ENCODE measurements around the gene SPRED2.
"Not testable (repeated sequence)": the region's sequence is repeated elsewhere in the genome, so short reads cannot be mapped to it uniquely, and the experiment has no call there.

The SPRED2 gene

DNA sequence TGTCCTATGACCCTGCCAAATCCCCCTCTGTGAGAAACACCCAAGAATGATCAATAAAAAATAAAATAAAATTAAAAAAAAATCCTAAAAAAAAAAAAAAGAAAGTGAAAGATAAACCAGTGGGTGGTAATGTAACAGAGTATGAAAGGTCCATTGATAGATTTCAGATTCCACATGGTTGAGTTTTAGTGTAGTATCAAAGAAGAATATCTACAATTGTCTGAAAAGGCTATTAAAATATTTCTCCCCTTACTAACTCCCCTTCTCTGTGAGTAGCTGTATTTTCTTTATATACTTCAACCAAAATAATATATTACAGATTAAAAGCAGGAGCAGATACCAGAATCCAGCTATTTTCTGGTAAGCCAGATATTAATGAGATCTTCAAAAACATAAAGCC, 92.8 kb downstream of the SPRED2 start:
- H3K27ac ChIP-seq, result no peak overlapping the region
- TF ChIP-seq, protein P1, sequence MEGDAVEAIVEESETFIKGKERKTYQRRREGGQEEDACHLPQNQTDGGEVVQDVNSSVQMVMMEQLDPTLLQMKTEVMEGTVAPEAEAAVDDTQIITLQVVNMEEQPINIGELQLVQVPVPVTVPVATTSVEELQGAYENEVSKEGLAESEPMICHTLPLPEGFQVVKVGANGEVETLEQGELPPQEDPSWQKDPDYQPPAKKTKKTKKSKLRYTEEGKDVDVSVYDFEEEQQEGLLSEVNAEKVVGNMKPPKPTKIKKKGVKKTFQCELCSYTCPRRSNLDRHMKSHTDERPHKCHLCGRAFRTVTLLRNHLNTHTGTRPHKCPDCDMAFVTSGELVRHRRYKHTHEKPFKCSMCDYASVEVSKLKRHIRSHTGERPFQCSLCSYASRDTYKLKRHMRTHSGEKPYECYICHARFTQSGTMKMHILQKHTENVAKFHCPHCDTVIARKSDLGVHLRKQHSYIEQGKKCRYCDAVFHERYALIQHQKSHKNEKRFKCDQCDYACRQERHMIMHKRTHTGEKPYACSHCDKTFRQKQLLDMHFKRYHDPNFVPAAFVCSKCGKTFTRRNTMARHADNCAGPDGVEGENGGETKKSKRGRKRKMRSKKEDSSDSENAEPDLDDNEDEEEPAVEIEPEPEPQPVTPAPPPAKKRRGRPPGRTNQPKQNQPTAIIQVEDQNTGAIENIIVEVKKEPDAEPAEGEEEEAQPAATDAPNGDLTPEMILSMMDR (conservative IDR thresholded peaks at IDR 0.05), result no peak

DNA sequence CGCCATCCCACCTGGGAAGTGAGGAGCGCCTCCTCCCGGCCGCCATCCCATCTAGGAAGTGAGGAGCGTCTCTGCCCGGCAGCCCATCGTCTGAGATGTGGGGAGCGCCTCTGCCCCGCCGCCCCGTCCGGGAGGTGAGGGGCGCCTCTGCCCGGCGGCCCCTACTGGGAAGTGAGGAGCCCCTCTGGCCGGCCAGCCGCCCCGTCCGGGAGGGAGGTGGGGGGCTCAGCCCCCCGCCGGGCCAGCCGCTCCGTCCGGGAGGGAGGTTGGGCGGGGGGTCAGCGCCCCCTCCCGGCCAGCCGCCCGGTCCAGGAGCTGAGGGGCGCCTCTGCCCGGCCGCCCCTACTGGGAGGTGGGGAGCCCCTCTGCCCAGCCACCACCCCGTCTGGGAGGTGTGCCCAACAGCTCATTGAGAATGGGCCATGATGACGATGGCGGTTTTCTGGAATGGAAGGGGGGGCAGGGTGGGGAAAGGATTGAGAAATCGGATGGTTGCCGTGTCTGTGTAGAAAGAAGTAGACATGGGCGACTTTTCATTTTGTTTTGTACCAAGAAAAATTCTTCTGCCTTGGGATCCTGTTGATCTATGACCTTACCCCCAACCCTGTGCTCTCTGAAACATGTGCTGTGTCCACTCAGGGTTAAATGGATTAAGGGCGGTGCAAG, 93.4 kb downstream of the SPRED2 start:
- not testable (repeated sequence) for H3K27ac ChIP-seq

DNA sequence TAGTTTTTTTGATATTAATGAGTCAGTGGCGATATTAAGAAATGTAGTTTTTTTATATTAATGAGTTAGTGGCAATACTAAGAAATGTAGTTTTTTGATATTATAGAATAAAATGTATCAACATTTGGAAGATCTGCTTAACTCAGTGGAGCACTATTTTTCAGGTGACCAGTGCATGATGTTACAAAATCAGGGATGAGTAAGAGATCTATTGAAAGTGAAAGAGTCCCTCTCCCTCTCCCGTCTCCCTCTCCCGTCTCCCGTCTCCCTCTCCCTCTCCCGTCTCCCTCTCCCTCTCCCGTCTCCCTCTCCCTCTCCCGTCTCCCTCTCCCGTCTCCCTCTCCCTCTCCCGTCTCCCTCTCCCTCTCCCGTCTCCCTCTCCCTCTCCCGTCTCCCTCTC, 94.5 kb downstream of the SPRED2 start:
- not testable (repeated sequence) for H3K27ac ChIP-seq

DNA sequence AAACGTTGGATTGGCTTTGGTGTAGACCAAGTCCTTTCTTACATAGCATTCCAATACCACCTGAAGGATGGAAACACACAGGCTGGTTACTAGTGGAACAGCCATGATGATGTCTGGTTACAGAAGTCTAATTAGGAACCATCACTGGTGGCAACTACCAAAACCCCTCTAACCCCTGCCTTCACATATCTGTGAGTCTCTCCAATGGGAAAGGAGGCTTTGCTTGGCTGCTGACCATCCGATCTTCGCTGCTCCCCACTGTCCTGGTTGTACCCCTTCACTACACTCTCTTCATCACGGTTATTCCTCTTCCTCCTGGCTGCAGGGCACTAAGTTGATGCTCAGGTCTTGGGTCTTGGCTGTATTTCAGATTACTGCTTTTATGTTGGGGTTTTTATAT, 97.7 kb downstream of the SPRED2 start:
- TF ChIP-seq, protein P1 (conservative IDR thresholded peaks at IDR 0.05), result no peak
- no peak overlapping the region for H3K27ac ChIP-seq

DNA sequence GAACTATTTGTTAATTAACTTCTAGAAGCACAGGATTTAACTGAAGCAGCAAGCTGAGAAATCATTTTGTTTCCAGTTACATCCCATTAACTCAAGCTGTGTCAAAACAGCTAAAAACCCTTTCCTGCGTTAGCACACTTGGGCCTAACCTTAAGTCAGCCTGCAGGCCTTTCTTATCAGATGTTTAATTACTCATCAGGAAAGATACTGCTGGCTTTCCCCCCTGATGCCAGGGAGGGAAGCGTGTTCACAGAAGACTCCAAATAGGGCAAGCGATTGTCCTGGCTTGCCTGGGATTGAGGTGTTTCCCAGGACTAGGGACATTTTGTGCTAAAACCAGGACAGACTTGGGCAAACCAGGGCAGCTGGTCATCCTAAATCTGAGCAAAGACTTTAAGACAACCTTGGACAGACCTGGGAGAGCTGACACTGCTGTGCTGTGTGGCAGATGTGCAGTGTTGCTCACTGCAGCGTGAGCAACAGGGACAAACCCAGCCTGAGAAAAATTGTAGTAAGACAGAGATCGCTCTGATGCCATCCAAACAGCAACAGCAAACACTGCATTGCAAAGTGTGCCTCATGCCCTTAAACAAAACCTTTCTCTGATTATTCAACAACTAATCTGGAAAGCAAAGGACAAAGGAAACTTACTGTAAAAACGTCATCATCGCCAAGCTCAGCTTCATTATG, 100.9 kb downstream of the SPRED2 start:
- H3K27ac ChIP-seq, result no peak overlapping the region
- TF ChIP-seq, protein P1 (conservative IDR thresholded peaks at IDR 0.05), result no peak

DNA sequence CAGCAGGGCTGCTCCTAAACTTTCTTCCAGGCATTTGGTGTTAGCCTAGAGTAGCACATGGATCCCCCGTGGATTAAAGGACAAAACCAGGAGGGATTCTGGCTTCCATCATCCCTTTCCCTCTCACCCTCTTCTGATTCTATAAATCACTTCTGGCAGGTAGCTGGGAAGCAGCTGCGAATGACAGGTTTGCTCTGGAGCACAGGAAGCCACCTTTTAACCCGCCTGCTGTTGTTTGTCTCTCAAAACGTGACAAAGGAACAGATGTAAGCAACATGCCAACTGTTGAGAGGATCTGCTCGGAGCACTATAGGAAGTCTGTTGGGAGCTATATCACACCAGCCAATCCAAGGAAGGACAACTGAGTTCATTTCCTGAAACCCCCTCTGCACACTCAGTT, 102.9 kb downstream of the SPRED2 start:
- H3K27ac ChIP-seq, result no peak overlapping the region
- TF ChIP-seq, protein P1 (conservative IDR thresholded peaks at IDR 0.05), result no peak

DNA sequence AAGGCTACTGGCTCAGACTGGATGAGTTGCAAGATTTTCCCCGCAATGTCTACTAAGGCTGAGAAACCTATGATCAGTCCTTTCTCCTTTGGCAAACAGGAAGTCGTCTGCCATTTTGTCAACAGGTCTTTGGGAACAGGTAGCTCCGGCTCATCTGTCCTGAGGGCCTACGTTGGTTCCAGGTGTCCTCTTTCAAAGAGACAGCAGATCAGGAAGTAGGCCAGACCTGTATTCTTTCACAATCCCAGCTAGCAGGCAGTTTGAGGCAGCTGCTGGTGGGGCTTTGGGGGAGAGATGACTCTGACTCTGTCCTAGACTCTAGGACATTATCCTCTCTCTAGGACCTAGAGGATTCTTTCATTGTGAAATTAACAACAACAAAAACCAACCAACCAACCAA, 106.1 kb downstream of the SPRED2 start:
- TF ChIP-seq, protein P1 (conservative IDR thresholded peaks at IDR 0.05), result no peak
- no peak overlapping the region for H3K27ac ChIP-seq

DNA sequence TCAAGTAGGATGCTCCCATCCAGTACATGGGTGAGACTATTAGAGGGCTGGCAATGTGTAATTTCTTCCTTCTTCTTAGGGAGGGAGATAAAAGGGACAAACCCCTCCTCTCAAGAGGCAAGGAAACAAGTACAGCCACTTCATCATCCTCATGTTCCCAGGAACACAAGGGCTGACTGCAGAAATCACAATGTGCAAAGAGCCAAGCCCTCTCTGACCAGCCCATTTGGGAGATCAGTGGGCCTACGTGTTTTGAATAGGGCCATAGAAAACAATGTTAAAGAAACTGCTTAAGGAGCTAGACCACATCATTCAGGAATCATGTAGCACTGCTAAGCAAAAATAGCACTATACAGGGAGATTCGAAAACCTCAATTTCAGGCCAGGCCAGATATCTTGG, 107.3 kb downstream of the SPRED2 start:
- TF ChIP-seq, protein P1 (conservative IDR thresholded peaks at IDR 0.05), result no peak
- no peak overlapping the region for H3K27ac ChIP-seq

Measured in VCaP (cell line).